Measurements from ENCODE around the gene FRMD7. TPM values are rescaled to one million over a fixed set of nuclear protein-coding genes. Genes with fewer than 3 reads are reported as not detected.

FRMD7 gene
- total RNA-seq, 2 donors from 2014 or later: not detected

DNA sequence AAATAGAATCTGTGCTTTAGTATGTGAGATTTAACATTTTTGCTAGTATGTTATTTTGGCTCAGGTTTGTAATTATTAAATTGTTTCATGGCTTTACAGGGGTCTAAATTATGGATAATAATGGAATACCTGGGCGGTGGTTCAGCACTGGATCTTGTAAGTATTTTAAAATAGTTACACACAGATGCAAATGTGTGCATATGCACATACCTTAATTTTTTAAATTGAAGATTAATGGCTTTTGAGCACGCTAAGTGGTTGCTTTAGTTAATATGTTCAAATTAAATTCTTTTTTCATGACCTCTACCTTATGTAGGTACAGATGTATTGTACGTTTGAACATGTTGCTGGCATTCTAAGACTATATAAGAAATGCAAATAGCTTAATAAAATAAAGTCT, 64.5 kb downstream of the FRMD7 start:
- Mint-ChIP-seq H3K27ac (no peak overlapping the region), H3K4me3 (no peak overlapping the region), H3K4me1 (peaks cover 17% of the 10 kb centered on the region), H3K27me3 (ENCODE audit: insufficient read depth) (no peaks in the 10 kb centered on the region), H3K36me3 (ENCODE audit: low read depth) (peaks cover 35% of the 10 kb centered on the region), H3K9me3 (no peaks in the 10 kb centered on the region)
- Histone ChIP-seq H3K9ac (ENCODE audit: extremely low read depth, low read length, poor library complexity, severe bottlenecking) (no peak overlapping the region), H3K27ac (ENCODE audit: low read depth, low read length) (no peak overlapping the region), H3K9me3 (ENCODE audit: control insufficient read depth, low read length) (no peaks in the 10 kb centered on the region), H3K4me1 (ENCODE audit: control insufficient read depth, insufficient read depth, low read length) (no peaks in the 10 kb centered on the region), H3K27me3 (ENCODE audit: control insufficient read depth, insufficient read depth, low read length, poor library complexity, severe bottlenecking) (no peaks in the 10 kb centered on the region), H3K36me3 (ENCODE audit: control insufficient read depth, insufficient read depth, low read length) (peaks cover 61% of the 10 kb centered on the region), H3K4me3 (ENCODE audit: low read length) (no peak overlapping the region)
- DNase-seq: no peak
- 86% methylated on average over 1 of the region's 3 CpGs; no CpG with 5 or more reads in 1 of the 2 experiments for WGBS, 2 experiments (ENCODE audit: insufficient coverage in 1 of 2, insufficient read length in 1 of 2)
- TF ChIP-seq CTCF (conservative IDR thresholded peaks at IDR 0.05): no peak

- WGBS, 2 experiments (ENCODE audit: insufficient coverage in 1 of 2, insufficient read length in 1 of 2): 88% methylated on average over 1 of the region's 2 CpGs; no CpG with 5 or more reads in 1 of the 2 experiments
Measured at GRCh38 chrX:132059973-132060540, 67.8 kb downstream of the FRMD7 start.

GRCh38 chrX:132058975-132059374, 68.8 kb downstream of the FRMD7 start:
- no peak overlapping the region for H3K4me3 Mint-ChIP-seq
- H3K9me3 Mint-ChIP-seq: no peaks in the 10 kb centered on the region
- Histone ChIP-seq H3K27me3 (ENCODE audit: control insufficient read depth, insufficient read depth, low read length, poor library complexity, severe bottlenecking) (no peaks in the 10 kb centered on the region), H3K4me1 (ENCODE audit: control insufficient read depth, insufficient read depth, low read length) (no peaks in the 10 kb centered on the region), H3K9ac (ENCODE audit: extremely low read depth, low read length, poor library complexity, severe bottlenecking) (no peak overlapping the region), H3K4me3 (ENCODE audit: low read length) (no peak overlapping the region), H3K36me3 (ENCODE audit: control insufficient read depth, insufficient read depth, low read length) (peaks cover 58% of the 10 kb centered on the region), H3K9me3 (ENCODE audit: control insufficient read depth, low read length) (no peaks in the 10 kb centered on the region), H3K27ac (ENCODE audit: low read depth, low read length) (no peak overlapping the region)
- peaks cover 34% of the 10 kb centered on the region for H3K36me3 Mint-ChIP-seq (ENCODE audit: low read depth)
- no peak for TF ChIP-seq CTCF (conservative IDR thresholded peaks at IDR 0.05)
- WGBS, 2 experiments (ENCODE audit: insufficient coverage in 1 of 2, insufficient read length in 1 of 2): 100% methylated on average over 1 of the region's 2 CpGs; no CpG with 5 or more reads in 1 of the 2 experiments
- DNase-seq: no peak
- H3K4me1 Mint-ChIP-seq: peaks cover 10% of the 10 kb centered on the region
- no peak overlapping the region for H3K27ac Mint-ChIP-seq
- no peaks in the 10 kb centered on the region for H3K27me3 Mint-ChIP-seq (ENCODE audit: insufficient read depth)

More at GRCh38 chrX:132059973-132060540, 67.8 kb downstream of the FRMD7 start:
- H3K9me3 Mint-ChIP-seq: no peaks in the 10 kb centered on the region
- H3K4me1 Mint-ChIP-seq: peaks cover 9% of the 10 kb centered on the region
- no peak for DNase-seq
- H3K4me3 Mint-ChIP-seq: no peak overlapping the region
- Histone ChIP-seq H3K9ac (ENCODE audit: extremely low read depth, low read length, poor library complexity, severe bottlenecking) (no peak overlapping the region), H3K4me3 (ENCODE audit: low read length) (no peak overlapping the region), H3K4me1 (ENCODE audit: control insufficient read depth, insufficient read depth, low read length) (no peaks in the 10 kb centered on the region), H3K27ac (ENCODE audit: low read depth, low read length) (no peak overlapping the region), H3K9me3 (ENCODE audit: control insufficient read depth, low read length) (no peaks in the 10 kb centered on the region), H3K27me3 (ENCODE audit: control insufficient read depth, insufficient read depth, low read length, poor library complexity, severe bottlenecking) (no peaks in the 10 kb centered on the region), H3K36me3 (ENCODE audit: control insufficient read depth, insufficient read depth, low read length) (peaks cover 51% of the 10 kb centered on the region)
- H3K27me3 Mint-ChIP-seq (ENCODE audit: insufficient read depth): no peaks in the 10 kb centered on the region
- peaks cover 36% of the 10 kb centered on the region for H3K36me3 Mint-ChIP-seq (ENCODE audit: low read depth)
- H3K27ac Mint-ChIP-seq: no peak overlapping the region
- TF ChIP-seq CTCF (conservative IDR thresholded peaks at IDR 0.05): no peak
